Endothelial cell of umbilical vein (primary cell): ENCODE results near the gene ZNF24. TPM values are rescaled to one million over a fixed set of nuclear protein-coding genes. Genes with fewer than 3 reads are reported as not detected.

ENCODE experiments used
- BruUV-seq: library from RNA; stranded (reverse); fragments of 400-500 nt; replicated peaks from 2 replicates; lab custom pipeline; 2021; lab: Mats Ljungman, UMichigan
- CTCF ChIA-PET: fragments of 300-600, 350-600 bp; sonication (Branson Sonifier 250); formaldehyde crosslinking; loops from one replicate; lab custom pipeline; 2021; ENCODE audit warnings: antibody characterized with exemption, inconsistent platforms; lab: Charles Lee
- POLR2A ChIA-PET: fragments of 300-600, 350-600 bp; sonication (Branson Sonifier 250); formaldehyde crosslinking; loops from one replicate; lab custom pipeline; 2021; ENCODE audit warnings: antibody characterized with exemption, inconsistent platforms; lab: Charles Lee
- DNase-seq: peaks from one replicate; pipeline ENCODE4 v3.0.0-alpha.2; 2011; ENCODE audit warnings: low read depth, low spot score
- FAIRE-seq: peaks from 2 replicates; lab custom pipeline; 2011; peaks lifted over from hg19 to GRCh38; lab: Jason Lieb, UNC
- H2AFZ ChIP-seq: 2 replicates; pipeline ENCODE4 v1.6.0; 2012; ENCODE audit warnings: low read depth, low read length, control low read depth, inconsistent platforms
- H3K27ac ChIP-seq: 2 replicates; pipeline ENCODE4 v1.5.1; 2011; ENCODE audit warnings: low read depth, mild to moderate bottlenecking, control low read depth, low read length, moderate library complexity; ENCODE audit not compliant: insufficient read depth
- H3K27me3 ChIP-seq, 2 experiments: 2 replicates each; pipeline versions ENCODE4 v1.6.0 to v1.6.1; 2011; ENCODE audit warnings: low read length in 2 of 2, mixed read lengths in 1 of 2; ENCODE audit not compliant: control insufficient read depth in 2 of 2, insufficient read depth in 2 of 2
- H3K36me3 ChIP-seq, 2 experiments: 2 replicates in 1 of 2; 3 replicates in 1 of 2; pipeline ENCODE4 v1.5.1; 2011; ENCODE audit warnings: low read length in 2 of 2, mild to moderate bottlenecking in 1 of 2, moderate library complexity in 1 of 2; ENCODE audit not compliant: control insufficient read depth in 2 of 2, insufficient read depth in 2 of 2; ENCODE audit errors: extremely low read depth in 1 of 2
- H3K4me1 ChIP-seq: 3 replicates; pipeline ENCODE4 v1.5.1; 2011; ENCODE audit warnings: mild to moderate bottlenecking, low read length; ENCODE audit not compliant: control insufficient read depth, insufficient read depth; ENCODE audit errors: extremely low read depth
- H3K4me2 ChIP-seq: 2 replicates; pipeline ENCODE4 v1.6.1; 2011; ENCODE audit warnings: low read length, control low read depth, mixed read lengths; ENCODE audit not compliant: insufficient read depth
- H3K4me3 ChIP-seq, 3 experiments: fragments of 200-600 bp in 1 of 3; sonication (generic), shearing (Covaris generic) in 1 of 3; replicated peaks in 1 of 3; 2 replicates each; pipeline ENCODE4 v1.5.1; 2011 to 2016; ENCODE audit warnings: control low read depth in 3 of 3, low read length in 3 of 3, mild to moderate bottlenecking in 2 of 3, inconsistent platforms in 1 of 3, low read depth in 1 of 3, moderate library complexity in 1 of 3; ENCODE audit not compliant: insufficient read depth in 1 of 3
- H3K79me2 ChIP-seq: 2 replicates; pipeline ENCODE4 v1.6.0; 2012; ENCODE audit warnings: low read length, inconsistent platforms; ENCODE audit not compliant: control insufficient read depth, insufficient read depth
- H3K9ac ChIP-seq: replicated peaks from 2 replicates; pipeline ENCODE3; 2011; ENCODE audit warnings: low read length, control low read depth; ENCODE audit not compliant: insufficient read depth; ENCODE audit errors: extremely low read depth
- H3K9me1 ChIP-seq: replicated peaks from 3 replicates; pipeline ENCODE4 v1.6.0; 2011; ENCODE audit warnings: mild to moderate bottlenecking, low read length; ENCODE audit not compliant: control insufficient read depth, insufficient read depth; ENCODE audit errors: extremely low read depth
- H3K9me3 ChIP-seq: replicated peaks from 2 replicates; pipeline ENCODE4 v1.5.1; 2012; ENCODE audit warnings: low read length, inconsistent platforms; ENCODE audit not compliant: control insufficient read depth, insufficient read depth
- H4K20me1 ChIP-seq: replicated peaks from 2 replicates; pipeline ENCODE3; 2011; ENCODE audit warnings: mild to moderate bottlenecking, low read length; ENCODE audit not compliant: control insufficient read depth, insufficient read depth; ENCODE audit errors: extremely low read depth
- CTCF ChIP-seq, 2 donors: IDR thresholded peaks; 1 replicate in 1 of 2; 2 replicates in 1 of 2; pipeline ENCODE4 v1.5.1; 2011; ENCODE audit warnings: low read length in 2 of 2, mild to moderate bottlenecking in 2 of 2, moderate library complexity in 2 of 2, control low read depth in 1 of 2, inconsistent platforms in 1 of 2, low read depth in 1 of 2; ENCODE audit not compliant: insufficient read depth in 1 of 2; ENCODE audit errors: extremely low read depth in 1 of 2
- FOS ChIP-seq: IDR thresholded peaks from 2 replicates; pipeline ENCODE4 v1.6.1; 2011; ENCODE audit warnings: mild to moderate bottlenecking, low read length, moderate library complexity, borderline replicate concordance; ENCODE audit not compliant: insufficient read depth
- GATA2 ChIP-seq: IDR thresholded peaks from 2 replicates; pipeline ENCODE4 v1.7.0; 2011; ENCODE audit warnings: low read depth, mild to moderate bottlenecking, moderate library complexity, mixed read lengths, low read length; ENCODE audit not compliant: insufficient read length, insufficient read depth
- JUN ChIP-seq: IDR thresholded peaks from 2 replicates; pipeline ENCODE4 v1.6.1; 2011; ENCODE audit warnings: borderline replicate concordance, low read depth; ENCODE audit not compliant: insufficient read length, insufficient read depth
- POLR2A ChIP-seq: IDR thresholded peaks from 2 replicates; pipeline ENCODE4 v1.6.1; 2012; ENCODE audit warnings: low read depth, mild to moderate bottlenecking, control low read depth, low read length
- POLR2AphosphoS5 ChIP-seq: IDR thresholded peaks from 2 replicates; pipeline ENCODE4 v1.6.1; 2012; ENCODE audit warnings: low read depth, mild to moderate bottlenecking, control low read depth, low read length, moderate library complexity; ENCODE audit not compliant: insufficient read depth
- dilution Hi-C: fragments of 300-500 bp; cut with MboI; formaldehyde crosslinking; loops from one replicate; pipeline ENCODE4 v1.15.0; 2019; ENCODE audit warnings: low sequenced_read_pairs; ENCODE audit not compliant: extremely low pct_ligation_motif_present
- intact Hi-C: fragments of 100-400 bp; cut with micrococcal nuclease; formaldehyde crosslinking; loops from one replicate; pipeline ENCODE4 v1.10.0; 2022
- polyA plus RNA-seq, 4 experiments: library from polyadenylated mRNA; depleted of rRNA in 3 of 4; stranded (reverse) in 3 of 4; unstranded in 1 of 4; fragments of >200 nt; gene quantifications; 2 replicates each; pipeline versions ENCODE4 v1.2.1 to v1.2.3, GENCODE V29; 2011 to 2012; ENCODE audit warnings: missing spikeins in 1 of 4
- total RNA-seq: library from RNA; stranded (reverse); gene quantifications from 2 replicates; pipeline ENCODE4 v1.2.3, GENCODE V29; 2021
- TF ChIP-seq, protein P1 (sequence below): IDR thresholded peaks from 2 replicates; pipeline ENCODE4 v1.6.1; 2011; ENCODE audit not compliant: insufficient read depth, insufficient read length

ZNF24 gene
- total and polyA plus RNA-seq, 2 donors (not counting 3 experiments of a cell fraction or from before 2014, with no cell fraction given): 10.3 to 40.2 TPM

DNA sequence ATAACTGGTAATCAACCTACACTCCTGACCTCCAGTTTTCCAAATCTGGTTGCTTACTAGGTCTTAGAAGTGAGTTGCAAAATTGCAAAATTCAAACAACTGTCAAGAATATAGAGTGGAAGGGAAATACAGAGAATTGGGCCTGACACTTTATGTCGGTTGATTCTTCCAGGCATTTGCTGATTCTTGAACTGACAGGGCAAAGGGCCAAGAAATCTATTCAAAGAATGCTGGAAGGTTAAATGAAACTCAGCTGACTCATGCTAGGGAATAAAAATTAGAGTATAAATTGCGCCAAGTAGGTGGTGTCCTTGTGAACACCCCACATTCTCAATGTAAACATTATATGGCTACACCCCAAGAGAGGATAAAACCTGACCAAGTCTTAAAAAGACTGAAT, 32.7 kb downstream of the ZNF24 start:
- Histone ChIP-seq H3K27ac (no peak overlapping the region), H3K4me1 (no peaks in the 10 kb centered on the region), H3K4me3 (no peak overlapping the region), H2AFZ (no peak overlapping the region), H3K27me3 (no peaks in the 10 kb centered on the region), H4K20me1 (no peaks in the 10 kb centered on the region), H3K4me2 (no peak overlapping the region), H3K9me1 (no peaks in the 10 kb centered on the region), H3K79me2 (no peaks in the 10 kb centered on the region), H3K9ac (no peak overlapping the region), H3K36me3 (peaks cover 0 to 3% of the 10 kb centered on the region in 2 experiments), H3K9me3 (peaks cover 20% of the 10 kb centered on the region)
- dilution Hi-C loops: no loop called here
- ChIA-PET CTCF (no interaction called here), POLR2A (no interaction called here)
- peak; percentile 39 for TF ChIP-seq FOS
- TF ChIP-seq, protein P1, sequence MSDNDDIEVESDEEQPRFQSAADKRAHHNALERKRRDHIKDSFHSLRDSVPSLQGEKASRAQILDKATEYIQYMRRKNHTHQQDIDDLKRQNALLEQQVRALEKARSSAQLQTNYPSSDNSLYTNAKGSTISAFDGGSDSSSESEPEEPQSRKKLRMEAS: no peak
- DNase-seq: peak; percentile 26
- no peak for FAIRE-seq
- no TSS peak for BruUV-seq
- intact Hi-C loops: no loop called here

DNA sequence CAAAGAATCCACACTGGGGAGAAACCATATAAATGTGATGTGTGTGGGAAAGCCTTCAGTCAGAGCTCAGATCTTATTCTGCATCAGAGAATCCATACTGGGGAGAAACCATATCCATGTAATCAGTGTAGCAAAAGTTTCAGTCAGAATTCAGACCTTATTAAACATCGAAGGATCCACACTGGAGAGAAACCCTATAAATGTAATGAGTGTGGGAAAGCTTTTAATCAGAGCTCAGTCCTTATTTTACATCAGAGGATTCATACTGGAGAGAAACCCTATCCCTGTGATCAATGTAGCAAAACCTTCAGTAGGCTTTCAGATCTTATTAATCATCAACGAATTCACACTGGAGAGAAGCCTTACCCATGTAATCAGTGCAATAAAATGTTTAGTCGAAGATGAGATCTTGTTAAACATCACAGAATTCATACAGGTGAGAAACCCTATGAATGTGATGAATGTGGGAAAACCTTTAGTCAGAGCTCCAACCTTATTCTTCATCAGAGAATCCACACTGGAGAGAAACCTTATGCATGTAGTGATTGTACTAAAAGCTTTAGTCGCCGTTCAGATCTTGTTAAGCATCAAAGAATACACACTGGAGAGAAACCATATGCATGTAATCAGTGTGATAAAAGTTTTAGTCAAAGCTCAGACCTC, 37.5 kb downstream of the ZNF24 start:
- DNase-seq: no peak
- Histone ChIP-seq H4K20me1 (peaks cover 2% of the 10 kb centered on the region), H3K4me1 (no peaks in the 10 kb centered on the region), H3K27ac (no peak overlapping the region), H2AFZ (no peak overlapping the region), H3K9me3 (peaks cover 35% of the 10 kb centered on the region), H3K36me3 (peaks cover 3 to 5% of the 10 kb centered on the region in 2 experiments), H3K79me2 (peaks cover 7% of the 10 kb centered on the region), H3K4me3 (no peak overlapping the region), H3K27me3 (no peaks in the 10 kb centered on the region), H3K4me2 (no peak overlapping the region), H3K9me1 (no peaks in the 10 kb centered on the region), H3K9ac (no peak overlapping the region)
- ChIA-PET POLR2A (no interaction called here), CTCF (no interaction called here)
- BruUV-seq: no TSS peak
- intact Hi-C loops: no loop called here
- dilution Hi-C loops: no loop called here
- TF ChIP-seq GATA2 (no peak), POLR2A (no peak), POLR2AphosphoS5 (no peak), CTCF (IDR thresholded peaks at IDR 0.05; ENCODE audit: extremely low read depth in 1 of 2, insufficient read depth in 1 of 2, low read depth in 1 of 2, low read length in 2 of 2) (no peak), JUN (no peak)
- TF ChIP-seq, protein P1: no peak
- no peak for FAIRE-seq
